ENCODE results near the gene NUDCD2.
"Not testable (repeated sequence)": the region's sequence is repeated elsewhere in the genome, so short reads cannot be mapped to it uniquely, and the experiment has no call there.

Gene NUDCD2

GRCh38 chr5:163426128-163426527 lies 33.8 kb downstream of the NUDCD2 start:
- DNase-seq (ENCODE audit: low spot score), result not testable (repeated sequence)

- no peak for DNase-seq (ENCODE audit: low spot score)
Observed at GRCh38 chr5:163424836-163425235, 35.1 kb downstream of the NUDCD2 start.

- not testable (repeated sequence) for DNase-seq (ENCODE audit: low spot score)
Observed at GRCh38 chr5:163415673-163416072, 44.2 kb downstream of the NUDCD2 start.

DNA sequence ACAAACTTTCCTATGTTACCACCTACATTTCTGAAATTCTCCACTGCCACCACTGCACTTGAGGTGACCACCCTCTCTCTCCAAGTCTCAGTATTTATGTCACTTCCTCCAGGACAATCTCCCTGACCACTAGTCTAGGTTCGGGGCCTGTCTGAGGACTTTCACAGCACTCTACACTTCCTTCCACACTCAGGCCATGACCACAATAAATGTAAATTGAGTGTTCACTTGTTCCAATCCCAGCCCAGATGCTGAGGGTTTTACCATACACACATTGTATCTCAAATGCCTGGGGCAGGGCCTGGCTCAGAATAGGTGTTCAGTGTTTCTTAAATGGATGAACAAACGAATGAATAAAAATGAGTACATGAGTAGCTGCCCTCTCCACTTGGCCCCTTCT lies 49.4 kb downstream of the NUDCD2 start:
- no peak for DNase-seq (ENCODE audit: low spot score)

GRCh38 chr5:163409384-163409783 lies 50.5 kb downstream of the NUDCD2 start:
- no peak for DNase-seq (ENCODE audit: low spot score)

DNA sequence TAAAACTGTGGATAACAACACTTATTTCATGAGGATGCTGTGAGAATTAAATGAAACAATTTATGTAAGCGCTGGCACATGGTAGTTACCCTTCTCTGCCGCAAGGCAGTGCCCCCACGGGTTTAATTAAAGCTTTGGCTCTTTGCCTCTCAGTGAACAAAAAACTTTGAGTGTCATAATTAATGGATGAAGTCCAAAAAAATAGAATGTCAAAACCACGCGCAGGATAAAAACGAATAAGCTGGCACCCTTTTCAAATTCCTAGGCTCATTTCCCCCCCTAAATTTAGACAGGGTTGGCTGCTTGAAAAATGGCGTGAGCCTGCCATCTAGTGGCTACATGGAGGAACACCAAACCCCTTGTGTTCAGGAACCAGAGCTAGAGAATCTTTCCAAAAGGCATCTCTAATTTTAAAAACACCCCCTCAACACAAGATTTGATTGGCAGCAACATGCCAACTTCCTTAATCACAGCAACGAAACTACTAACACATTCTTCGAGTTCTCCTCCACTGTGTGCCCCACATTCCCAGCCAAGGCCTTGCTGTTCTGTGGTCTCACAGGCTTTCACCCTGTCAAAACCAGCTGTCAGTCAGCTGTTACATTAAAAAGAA lies 51.5 kb downstream of the NUDCD2 start:
- DNase-seq (ENCODE audit: low spot score), result peak; percentile 63

- DNase-seq (ENCODE audit: low spot score), result no peak
Observed at GRCh38 chr5:163407034-163407655, 52.8 kb downstream of the NUDCD2 start.

GRCh38 chr5:163404364-163405173 lies 55.3 kb downstream of the NUDCD2 start:
- no peak for DNase-seq (ENCODE audit: low spot score)

DNA sequence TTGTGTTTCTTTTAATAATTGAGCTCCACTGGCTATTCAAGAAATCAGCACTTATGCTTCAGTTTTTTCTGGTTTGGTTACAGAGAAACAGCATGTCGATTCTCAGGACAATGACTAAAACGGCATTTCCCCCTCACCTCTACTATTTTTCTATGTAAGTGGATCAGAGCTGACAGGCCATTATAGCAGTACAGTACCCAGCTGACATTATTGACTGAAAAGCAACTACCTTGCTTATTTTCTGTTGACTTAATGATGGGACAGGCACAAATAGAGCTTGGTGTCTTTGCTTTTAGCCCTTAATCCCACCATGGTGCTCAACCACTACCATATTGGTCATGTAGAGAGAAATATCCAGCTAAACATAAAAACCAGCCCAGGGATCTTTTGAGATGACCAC lies 57.9 kb downstream of the NUDCD2 start:
- no peak for DNase-seq (ENCODE audit: low spot score)

- no peak for DNase-seq (ENCODE audit: low spot score)
Observed at GRCh38 chr5:163401271-163401670, 58.6 kb downstream of the NUDCD2 start.

- no peak for DNase-seq (ENCODE audit: low spot score)
Observed at GRCh38 chr5:163399923-163400322, 60.0 kb downstream of the NUDCD2 start.

DNA sequence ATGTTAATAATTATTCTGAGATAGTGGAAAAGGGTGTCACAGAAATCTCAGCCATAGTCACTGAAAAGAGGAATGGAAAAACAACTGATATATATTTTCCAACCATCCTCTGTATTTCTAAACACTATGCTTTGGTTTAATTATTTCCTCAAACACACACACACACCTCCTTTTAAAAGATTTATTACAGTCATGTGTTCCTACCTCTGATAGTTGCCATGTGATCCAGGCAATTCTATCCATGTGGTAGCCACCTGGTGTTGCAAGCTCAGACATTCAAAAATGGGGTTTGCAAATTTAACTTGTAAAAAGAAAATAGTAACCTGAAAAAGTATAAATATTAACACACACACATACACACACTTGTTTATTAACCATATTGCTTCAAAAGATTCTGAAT lies 62.5 kb downstream of the NUDCD2 start:
- no peak for DNase-seq (ENCODE audit: low spot score)

DNA sequence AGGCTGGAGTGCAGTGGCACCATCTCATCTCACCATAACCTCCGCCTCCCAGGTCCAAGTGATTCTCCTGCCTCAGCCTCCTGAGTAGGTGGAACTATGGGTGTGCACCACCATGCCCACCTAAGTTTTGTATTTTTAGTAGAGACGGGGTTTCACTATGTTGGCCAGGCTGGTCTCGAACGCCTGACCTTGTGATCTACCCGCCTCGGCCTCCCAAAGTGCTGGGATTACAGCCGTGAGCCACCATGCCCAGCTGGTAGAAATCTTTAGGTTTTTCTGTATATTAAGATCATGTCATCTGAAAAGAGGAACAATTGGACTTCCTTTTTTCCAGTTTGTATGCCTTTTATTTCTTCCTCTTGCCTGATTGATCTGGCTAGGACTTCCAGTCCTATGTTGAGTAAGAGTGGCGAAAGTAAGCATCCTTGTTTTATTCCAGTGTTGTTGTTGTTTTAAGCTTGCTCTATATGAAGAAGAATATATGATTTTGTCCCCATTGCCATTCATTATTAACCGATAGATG lies 63.0 kb downstream of the NUDCD2 start:
- not testable (repeated sequence) for DNase-seq (ENCODE audit: low spot score)
